AG08396 (cell line): ENCODE measurements around the gene PKHD1.

Experiments
- DNase-seq: peaks from one replicate; pipeline ENCODE4 v3.0.0; 2012; ENCODE audit warnings: low spot score, mixed read lengths

PKHD1 gene

GRCh38 chr6:51616243-51616642 is 471.2 kb downstream of the PKHD1 start:
- no peak for DNase-seq

- no peak for DNase-seq
Observed at GRCh38 chr6:51614725-51615124, 472.7 kb downstream of the PKHD1 start.

GRCh38 chr6:51613558-51613957 is 473.9 kb downstream of the PKHD1 start:
- DNase-seq = no peak

DNA sequence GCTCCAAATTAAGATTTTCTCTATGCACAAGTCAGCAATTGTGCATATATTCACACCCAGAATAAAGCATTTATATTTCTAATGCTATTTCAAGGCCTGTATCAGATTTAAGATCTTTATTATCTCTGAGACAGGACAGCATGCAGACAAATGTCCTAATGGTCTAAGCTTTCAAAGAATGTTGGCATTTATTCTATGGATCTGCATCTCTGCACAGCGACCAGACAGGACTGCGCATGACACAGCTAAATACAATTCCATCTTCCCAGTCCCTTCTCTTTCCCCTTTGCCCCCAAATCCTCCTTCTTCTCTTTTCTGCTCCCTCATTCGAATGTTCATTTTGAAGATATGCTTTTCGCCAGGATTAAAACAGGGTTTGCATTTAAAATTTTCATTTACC is 478.5 kb downstream of the PKHD1 start:
- no peak for DNase-seq

DNA sequence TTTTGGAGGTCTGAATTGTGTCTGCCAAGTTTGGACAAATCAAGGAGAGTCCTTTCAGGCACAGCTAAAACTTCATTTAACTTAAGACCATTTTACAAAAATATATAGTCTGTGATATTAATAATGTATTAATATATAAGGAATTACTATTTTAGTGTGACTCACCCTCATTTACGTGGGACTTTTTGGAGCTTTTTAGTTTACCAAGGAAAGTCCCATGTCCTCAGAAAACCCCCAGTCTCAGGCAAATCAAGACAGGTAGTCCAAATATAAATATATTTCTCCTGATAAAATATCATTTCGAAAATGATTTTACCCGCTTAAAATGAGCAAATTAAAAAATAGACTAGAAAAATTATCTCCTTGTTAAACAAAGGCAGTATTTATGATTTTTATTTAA is 479.0 kb downstream of the PKHD1 start:
- no peak for DNase-seq

DNA sequence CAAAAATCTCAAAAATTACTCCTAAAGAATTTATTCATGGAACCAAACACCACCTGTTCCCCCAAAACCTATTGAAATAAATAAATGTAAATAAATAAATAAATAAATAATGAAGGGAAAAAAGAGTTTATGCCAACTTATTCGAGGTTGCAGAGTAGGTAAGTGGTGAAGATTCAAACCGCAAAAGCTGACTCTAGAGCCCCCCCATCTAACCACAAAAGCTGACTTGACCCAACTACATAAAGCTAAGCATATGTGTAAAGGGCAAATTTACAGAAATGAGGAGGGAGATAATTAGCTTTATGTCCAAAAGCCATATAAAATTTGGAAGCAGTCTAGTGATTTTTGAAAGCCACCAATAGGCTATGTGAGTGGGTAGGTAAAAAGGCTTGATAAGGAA is 486.9 kb downstream of the PKHD1 start:
- no peak for DNase-seq

DNA sequence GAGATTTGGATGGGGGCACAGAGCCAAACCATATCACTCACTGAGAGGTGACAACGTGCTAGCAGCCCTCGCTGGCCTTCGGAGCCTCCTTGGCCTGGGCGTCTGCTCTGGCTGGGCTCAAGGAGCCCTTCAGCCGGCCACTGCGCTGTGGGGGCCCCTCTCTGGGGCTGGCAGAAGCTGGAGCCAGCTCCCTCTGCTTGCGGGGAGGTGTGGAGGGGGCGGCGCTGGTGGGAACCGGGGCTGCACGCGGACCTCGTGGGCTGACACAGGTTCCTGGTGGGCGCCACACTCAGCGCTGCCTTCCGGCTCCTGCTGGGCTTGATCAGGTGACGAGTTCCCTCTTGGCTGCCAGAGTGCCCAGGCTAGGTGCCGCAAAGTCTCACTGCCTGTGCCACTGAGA is 489.2 kb downstream of the PKHD1 start:
- DNase-seq = no peak

- no peak for DNase-seq
Observed at GRCh38 chr6:51594981-51595380, 492.4 kb downstream of the PKHD1 start.

DNA sequence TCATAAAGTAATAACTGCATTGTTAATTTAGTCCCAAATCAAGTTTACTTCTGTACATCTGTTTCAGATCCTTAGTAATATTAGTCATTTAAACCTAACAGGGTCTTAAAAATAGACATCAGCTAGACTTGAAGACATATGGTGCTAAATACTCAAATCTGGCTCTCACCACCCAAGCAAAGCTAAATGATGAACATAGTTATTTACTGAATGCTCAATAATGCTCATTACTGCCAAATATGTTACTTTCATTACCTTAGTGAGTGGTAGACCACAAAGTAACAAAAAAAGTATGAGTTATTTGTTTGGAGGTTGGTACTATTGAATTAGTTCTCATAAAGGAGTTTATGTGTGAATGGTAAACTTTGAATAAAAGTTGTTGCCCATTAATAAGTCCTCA is 502.1 kb downstream of the PKHD1 start:
- no peak for DNase-seq

GRCh38 chr6:51584163-51584562 is 503.2 kb downstream of the PKHD1 start:
- no peak for DNase-seq

DNA sequence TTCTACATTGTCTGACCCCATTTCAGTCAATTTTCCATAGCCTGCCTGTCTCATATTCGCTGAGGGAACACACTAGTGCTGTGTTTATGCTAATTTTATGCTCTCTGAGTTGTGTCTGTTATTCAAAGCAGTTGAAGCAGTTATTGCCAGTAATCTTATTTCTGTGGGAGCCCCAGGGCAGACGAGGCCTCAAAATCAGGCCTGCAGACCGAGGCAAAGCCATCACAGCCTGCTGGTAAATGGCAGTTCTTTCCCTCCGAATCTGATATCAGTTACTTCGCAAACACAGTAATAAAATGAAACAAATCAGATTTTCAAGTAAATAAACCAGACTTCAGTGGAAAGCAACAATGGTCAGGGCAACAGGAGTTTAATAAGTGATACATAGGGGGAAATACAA is 508.4 kb downstream of the PKHD1 start:
- no peak for DNase-seq

DNA sequence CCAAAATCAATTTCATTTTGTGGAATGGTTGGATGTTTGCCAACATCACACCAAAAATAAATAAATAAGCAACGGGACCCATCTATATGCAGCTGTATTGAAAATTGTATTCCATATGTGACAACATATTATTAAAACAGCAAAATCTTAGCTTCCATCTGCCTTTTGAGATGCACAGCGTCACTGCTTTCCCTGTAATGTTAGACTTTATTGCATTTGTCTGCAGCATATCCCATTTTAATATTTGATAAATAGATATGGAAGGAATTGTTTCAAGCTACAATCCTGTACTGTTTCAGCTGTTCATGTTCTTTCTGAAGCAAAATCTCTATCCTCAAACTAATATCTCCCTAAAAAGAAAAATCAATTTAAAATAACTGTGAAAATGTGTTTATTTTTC is 509.1 kb downstream of the PKHD1 start:
- no peak for DNase-seq

- no peak for DNase-seq
Observed at GRCh38 chr6:51574040-51574439, 513.4 kb downstream of the PKHD1 start.

DNA sequence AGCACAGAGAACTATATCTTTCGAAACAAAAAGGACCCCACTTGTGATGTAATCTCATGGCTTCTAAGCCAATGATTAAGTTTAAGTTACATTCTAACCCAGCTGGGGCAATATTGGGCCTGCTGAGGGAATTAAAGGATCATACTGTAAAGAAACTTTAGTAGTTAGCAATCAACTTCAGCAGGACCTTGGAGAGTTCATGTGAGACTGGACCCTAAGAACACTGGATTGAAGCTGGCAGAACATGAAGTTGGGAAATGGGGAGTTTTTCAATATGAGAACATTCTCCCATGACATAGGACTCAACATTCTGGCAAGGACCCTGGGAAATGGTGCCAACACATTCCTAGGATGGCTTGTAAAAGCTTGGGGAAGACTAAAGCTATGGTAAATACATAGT is 516.2 kb downstream of the PKHD1 start:
- DNase-seq = no peak

- no peak for DNase-seq
Observed at GRCh38 chr6:51570168-51570921, 517.1 kb downstream of the PKHD1 start.

- no peak for DNase-seq
Observed at GRCh38 chr6:51569594-51569993, 517.8 kb downstream of the PKHD1 start.

DNA sequence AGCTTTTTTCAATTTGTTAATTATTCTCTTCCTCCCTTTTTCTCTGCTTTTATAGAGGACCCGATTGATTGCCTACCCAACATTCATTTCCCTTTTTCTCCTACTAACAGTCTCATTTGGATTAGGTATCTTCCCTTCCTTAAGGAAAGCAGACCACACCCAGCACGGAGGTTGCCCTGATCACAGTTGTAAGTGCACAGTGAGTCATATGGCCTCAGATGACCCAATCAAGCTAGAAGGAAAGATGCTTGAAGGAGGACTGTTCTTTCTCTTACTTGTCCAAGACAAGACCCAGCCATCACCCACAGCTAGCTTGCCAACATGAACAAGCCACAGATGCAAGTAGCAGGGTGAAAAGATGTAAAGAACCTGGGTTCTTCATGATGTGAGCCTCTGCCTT is 518.6 kb downstream of the PKHD1 start:
- DNase-seq = no peak

DNA sequence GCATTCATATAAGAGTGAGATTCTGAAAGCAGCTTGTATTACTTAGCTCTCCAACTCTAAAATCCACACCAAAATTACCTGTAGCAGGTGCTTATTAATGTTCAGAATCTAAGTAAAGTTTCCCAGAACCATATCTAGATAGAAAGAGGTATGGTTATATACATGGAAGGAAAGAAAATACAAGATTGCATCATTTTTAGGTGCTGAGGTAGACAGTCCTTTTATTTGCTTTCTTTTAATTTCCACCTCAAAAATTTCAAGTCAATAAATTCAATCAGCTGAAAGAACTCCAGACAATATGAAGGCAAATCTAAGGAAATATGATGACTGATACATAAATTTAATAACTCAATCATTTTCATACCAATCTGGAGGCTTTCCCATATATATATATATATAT is 521.9 kb downstream of the PKHD1 start:
- no peak for DNase-seq
